COLO829 (cell line): ENCODE measurements around the gene NPR2.

ENCODE experiments used
- DNase-seq: peaks from one replicate; pipeline ENCODE4 v3.0.0; 2012; ENCODE audit warnings: low spot score

NPR2 gene

GRCh38 chr9:35832814-35833213 lies 41.4 kb downstream of the NPR2 start:
- no peak for DNase-seq

- DNase-seq: no peak
These were observed 43.1 kb downstream of the NPR2 start for GRCh38 chr9:35834260-35835215.

- DNase-seq: no peak
These were observed 43.8 kb downstream of the NPR2 start for GRCh38 chr9:35835216-35835632.

GRCh38 chr9:35835766-35836165 lies 44.4 kb downstream of the NPR2 start:
- DNase-seq: no peak

GRCh38 chr9:35836595-35836994 lies 45.2 kb downstream of the NPR2 start:
- no peak for DNase-seq

GRCh38 chr9:35839926-35840325 lies 48.5 kb downstream of the NPR2 start:
- DNase-seq: no peak

GRCh38 chr9:35840881-35841644 lies 49.7 kb downstream of the NPR2 start:
- DNase-seq: no peak

GRCh38 chr9:35841645-35841900 lies 50.2 kb downstream of the NPR2 start:
- no peak for DNase-seq

GRCh38 chr9:35842020-35842745 lies 50.8 kb downstream of the NPR2 start:
- no peak for DNase-seq

GRCh38 chr9:35842795-35843194 lies 51.4 kb downstream of the NPR2 start:
- DNase-seq: no peak

GRCh38 chr9:35844628-35845270 lies 53.4 kb downstream of the NPR2 start:
- DNase-seq: peak; percentile 96

- no peak for DNase-seq
These were observed 54.7 kb downstream of the NPR2 start for GRCh38 chr9:35845824-35846771.

GRCh38 chr9:35847792-35848572 lies 56.6 kb downstream of the NPR2 start:
- DNase-seq: no peak

GRCh38 chr9:35852267-35852815 lies 61.0 kb downstream of the NPR2 start:
- DNase-seq: no peak

GRCh38 chr9:35852876-35853865 lies 61.8 kb downstream of the NPR2 start:
- DNase-seq: no peak

GRCh38 chr9:35854091-35854762 lies 62.8 kb downstream of the NPR2 start:
- no peak for DNase-seq

GRCh38 chr9:35856206-35856605 lies 64.8 kb downstream of the NPR2 start:
- no peak for DNase-seq

GRCh38 chr9:35856882-35857281 lies 65.5 kb downstream of the NPR2 start:
- DNase-seq: no peak
